ENCODE measurements around the gene PABPN1L.

DNA sequence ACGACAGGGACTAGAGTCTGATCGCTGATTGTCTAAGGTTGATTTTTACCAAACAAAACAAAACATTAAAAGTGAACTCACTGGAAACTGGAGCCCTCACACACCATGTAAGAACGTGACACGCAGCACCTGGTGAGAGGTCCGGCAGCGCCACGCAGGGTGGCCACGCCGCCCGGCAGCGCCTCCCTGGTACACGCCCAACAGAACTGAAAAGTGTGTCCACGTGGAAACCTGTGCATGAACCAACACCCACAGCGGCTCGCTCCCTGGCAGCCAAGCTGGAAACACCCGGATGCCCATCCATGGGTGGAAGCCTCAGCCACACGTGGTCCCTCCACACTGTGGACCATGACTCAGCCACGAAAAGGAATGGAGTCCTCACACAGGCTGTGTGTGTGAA, 18.8 kb downstream of the PABPN1L start:
- TF ChIP-seq, protein P1, sequence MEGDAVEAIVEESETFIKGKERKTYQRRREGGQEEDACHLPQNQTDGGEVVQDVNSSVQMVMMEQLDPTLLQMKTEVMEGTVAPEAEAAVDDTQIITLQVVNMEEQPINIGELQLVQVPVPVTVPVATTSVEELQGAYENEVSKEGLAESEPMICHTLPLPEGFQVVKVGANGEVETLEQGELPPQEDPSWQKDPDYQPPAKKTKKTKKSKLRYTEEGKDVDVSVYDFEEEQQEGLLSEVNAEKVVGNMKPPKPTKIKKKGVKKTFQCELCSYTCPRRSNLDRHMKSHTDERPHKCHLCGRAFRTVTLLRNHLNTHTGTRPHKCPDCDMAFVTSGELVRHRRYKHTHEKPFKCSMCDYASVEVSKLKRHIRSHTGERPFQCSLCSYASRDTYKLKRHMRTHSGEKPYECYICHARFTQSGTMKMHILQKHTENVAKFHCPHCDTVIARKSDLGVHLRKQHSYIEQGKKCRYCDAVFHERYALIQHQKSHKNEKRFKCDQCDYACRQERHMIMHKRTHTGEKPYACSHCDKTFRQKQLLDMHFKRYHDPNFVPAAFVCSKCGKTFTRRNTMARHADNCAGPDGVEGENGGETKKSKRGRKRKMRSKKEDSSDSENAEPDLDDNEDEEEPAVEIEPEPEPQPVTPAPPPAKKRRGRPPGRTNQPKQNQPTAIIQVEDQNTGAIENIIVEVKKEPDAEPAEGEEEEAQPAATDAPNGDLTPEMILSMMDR (IDR thresholded peaks at IDR 0.05), result no peak
- no peak for TF ChIP-seq ZFX (IDR thresholded peaks at IDR 0.05; ENCODE audit: borderline replicate concordance)
